Bronchial epithelial cell (primary cell): ENCODE results near the gene CTNS. TPM values are rescaled to one million over a fixed set of nuclear protein-coding genes. Genes with fewer than 3 reads are reported as not detected.

Experiments used
- DNase-seq: peaks from one replicate; pipeline ENCODE4 v3.0.0-alpha.2; 2010; ENCODE audit warnings: low read depth
- FAIRE-seq: peaks from 2 replicates; lab custom pipeline; 2011; peaks lifted over from hg19 to GRCh38; lab: Jason Lieb, UNC
- H3K27me3 ChIP-seq: 2 replicates; pipeline ENCODE4 v1.5.1; 2011; ENCODE audit warnings: low read length; ENCODE audit not compliant: control insufficient read depth, insufficient read depth
- H3K36me3 ChIP-seq: 2 replicates; pipeline ENCODE4 v1.5.1; 2011; ENCODE audit warnings: low read length; ENCODE audit not compliant: control insufficient read depth, insufficient read depth
- H3K4me3 ChIP-seq: 2 replicates; pipeline ENCODE4 v1.5.1; 2011; ENCODE audit warnings: mild to moderate bottlenecking, low read depth, low read length, control low read depth
- total RNA-seq: library from RNA; depleted of rRNA; stranded (reverse); fragments of >200 nt; gene quantifications from 2 replicates; pipeline ENCODE4 v1.2.1, GENCODE V29; 2014
- TF ChIP-seq, protein P1 (sequence below): IDR thresholded peaks from 2 replicates; pipeline ENCODE4 v1.5.1; 2011; ENCODE audit warnings: mild to moderate bottlenecking, moderate library complexity, low read length, control low read depth, inconsistent platforms; ENCODE audit not compliant: insufficient read depth, severe bottlenecking

CTNS gene
- total RNA-seq, 1 donor from 2014 or later: 31.3 TPM

DNA sequence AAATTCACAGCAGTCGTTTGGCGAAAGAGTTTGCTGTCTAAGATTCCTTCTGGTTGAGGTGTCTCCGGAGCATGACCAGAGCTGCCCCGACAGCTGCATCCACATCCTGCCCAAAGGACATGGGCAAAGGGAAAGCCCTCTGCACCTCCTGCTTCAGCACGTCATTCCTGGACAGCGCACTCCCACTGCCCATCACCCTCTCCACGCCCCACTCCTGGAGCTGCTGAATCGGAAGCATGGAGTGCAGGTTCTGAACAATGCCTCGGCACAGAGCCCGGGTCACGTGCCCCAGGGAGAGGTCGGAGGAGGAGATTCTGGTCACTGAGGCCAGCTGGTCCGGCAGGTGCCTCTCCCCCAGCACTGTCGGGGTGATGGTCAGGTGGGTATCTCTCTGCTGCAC is 26.0 kb upstream of the CTNS start:
- peaks cover 18% of the 10 kb centered on the region for H3K36me3 ChIP-seq
- no peaks in the 10 kb centered on the region for H3K27me3 ChIP-seq
- FAIRE-seq: no peak
- no peak overlapping the region for H3K4me3 ChIP-seq
- TF ChIP-seq, protein P1, sequence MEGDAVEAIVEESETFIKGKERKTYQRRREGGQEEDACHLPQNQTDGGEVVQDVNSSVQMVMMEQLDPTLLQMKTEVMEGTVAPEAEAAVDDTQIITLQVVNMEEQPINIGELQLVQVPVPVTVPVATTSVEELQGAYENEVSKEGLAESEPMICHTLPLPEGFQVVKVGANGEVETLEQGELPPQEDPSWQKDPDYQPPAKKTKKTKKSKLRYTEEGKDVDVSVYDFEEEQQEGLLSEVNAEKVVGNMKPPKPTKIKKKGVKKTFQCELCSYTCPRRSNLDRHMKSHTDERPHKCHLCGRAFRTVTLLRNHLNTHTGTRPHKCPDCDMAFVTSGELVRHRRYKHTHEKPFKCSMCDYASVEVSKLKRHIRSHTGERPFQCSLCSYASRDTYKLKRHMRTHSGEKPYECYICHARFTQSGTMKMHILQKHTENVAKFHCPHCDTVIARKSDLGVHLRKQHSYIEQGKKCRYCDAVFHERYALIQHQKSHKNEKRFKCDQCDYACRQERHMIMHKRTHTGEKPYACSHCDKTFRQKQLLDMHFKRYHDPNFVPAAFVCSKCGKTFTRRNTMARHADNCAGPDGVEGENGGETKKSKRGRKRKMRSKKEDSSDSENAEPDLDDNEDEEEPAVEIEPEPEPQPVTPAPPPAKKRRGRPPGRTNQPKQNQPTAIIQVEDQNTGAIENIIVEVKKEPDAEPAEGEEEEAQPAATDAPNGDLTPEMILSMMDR: no peak
- no peak for DNase-seq

DNA sequence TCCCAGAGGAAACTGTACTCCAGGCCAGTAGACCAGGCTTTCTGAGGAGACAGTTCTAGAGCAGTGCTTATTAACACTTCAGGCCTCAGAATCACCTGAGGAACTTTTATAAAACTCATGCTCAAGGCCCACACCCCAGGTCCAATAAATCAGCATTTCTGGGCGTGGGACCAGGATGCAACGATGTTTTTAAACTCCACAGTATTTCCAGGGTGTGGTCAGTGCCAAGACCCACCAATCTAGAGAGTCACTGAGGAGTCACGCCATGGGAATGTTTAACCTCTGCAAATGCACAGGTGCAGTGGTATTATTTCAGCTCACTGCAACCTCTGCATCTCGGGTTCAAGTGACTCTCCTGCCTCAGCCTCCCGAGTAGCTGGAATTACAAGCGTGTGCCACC is 23.4 kb upstream of the CTNS start:
- peaks cover 19% of the 10 kb centered on the region for H3K36me3 ChIP-seq

GRCh38 chr17:3615160-3615870 is 21.2 kb upstream of the CTNS start:
- Histone ChIP-seq H3K4me3 (no peak overlapping the region), H3K27me3 (no peaks in the 10 kb centered on the region), H3K36me3 (peaks cover 14% of the 10 kb centered on the region)
- DNase-seq (no peak), FAIRE-seq (peak; percentile 60)
- TF ChIP-seq, protein P1: no peak

More for the DNA sequence above, 23.4 kb upstream of the CTNS start:
- TF ChIP-seq, protein P1: no peak
- H3K27me3 ChIP-seq: no peaks in the 10 kb centered on the region
- DNase-seq: no peak
- no peak for FAIRE-seq
- no peak overlapping the region for H3K4me3 ChIP-seq

DNA sequence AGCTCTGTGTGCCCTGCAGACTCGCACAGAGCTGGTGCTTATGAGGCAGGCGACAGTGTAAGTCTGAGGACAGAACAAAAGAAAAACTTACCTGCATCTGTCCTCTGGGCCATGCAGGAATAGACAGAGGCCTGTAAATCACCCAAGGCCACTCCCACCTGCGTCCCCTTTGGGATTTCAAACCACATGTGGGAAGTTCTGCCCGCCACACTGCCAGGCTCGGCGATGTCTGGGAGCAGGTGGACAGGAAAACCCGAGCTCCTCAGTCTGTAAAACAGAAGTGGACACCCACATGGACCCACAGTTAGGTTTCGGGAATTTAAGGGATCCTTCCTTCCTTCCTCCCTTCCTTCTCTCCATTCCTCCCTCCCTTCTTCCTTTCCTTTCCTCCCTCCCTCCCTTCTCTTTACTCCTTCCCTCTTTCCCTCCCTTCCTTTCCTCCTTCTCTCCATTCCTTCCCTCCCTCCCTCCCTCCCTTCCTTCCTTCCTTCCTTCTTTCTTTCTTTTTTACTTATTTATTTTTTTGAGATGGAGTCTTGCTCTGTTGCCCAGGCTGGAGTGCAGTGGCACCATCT is 15.3 kb upstream of the CTNS start:
- no peaks in the 10 kb centered on the region for H3K27me3 ChIP-seq
- TF ChIP-seq, protein P1: no peak
- peaks cover 20% of the 10 kb centered on the region for H3K36me3 ChIP-seq
- no peak overlapping the region for H3K4me3 ChIP-seq
- FAIRE-seq: no peak
- DNase-seq: no peak

DNA sequence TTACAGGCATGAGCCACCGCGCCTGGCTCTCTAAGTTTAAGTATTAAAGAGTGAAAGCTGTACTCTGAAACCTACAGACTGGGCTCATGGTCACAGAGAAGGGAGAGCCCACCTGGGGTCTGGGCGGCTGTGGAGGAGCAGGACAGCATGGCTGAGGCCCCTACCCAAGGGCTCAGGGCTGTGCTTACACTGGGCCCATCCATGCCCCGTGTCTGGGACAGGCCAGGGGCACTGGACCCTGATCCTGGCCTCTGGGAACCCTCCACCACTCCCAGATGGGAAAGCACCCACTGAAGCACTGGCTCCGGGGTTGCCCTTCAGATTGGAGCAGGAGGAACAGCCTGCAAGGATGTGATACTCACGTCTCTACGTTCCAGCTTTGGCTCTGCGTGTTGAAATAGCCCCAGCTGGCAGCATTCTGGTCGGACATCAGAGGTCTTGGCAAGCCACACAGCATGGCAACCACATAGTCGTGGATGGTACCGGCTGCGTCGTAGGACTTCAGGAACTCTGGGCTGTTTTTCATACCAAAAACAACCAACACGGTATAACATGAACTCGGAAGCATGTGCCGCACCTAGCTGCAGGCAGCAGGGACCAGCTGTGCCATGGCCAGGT is 13.5 kb upstream of the CTNS start:
- DNase-seq (no peak), FAIRE-seq (no peak)
- H3K4me3 ChIP-seq: no peak overlapping the region
- TF ChIP-seq, protein P1: no peak
- H3K27me3 ChIP-seq: no peaks in the 10 kb centered on the region
- H3K36me3 ChIP-seq: peaks cover 21% of the 10 kb centered on the region
